Caco-2 (cell line): ENCODE results near the gene ADM. TPM values are rescaled to one million over a fixed set of nuclear protein-coding genes. Genes with fewer than 3 reads are reported as not detected.
A peak's percentile ranks its signal among the peaks of the same experiment; 100 is the strongest.

Experiments used
- BruUV-seq: library from RNA; stranded (reverse); fragments of 400-500 nt; replicated peaks from 2 replicates; lab custom pipeline; 2021; lab: Mats Ljungman, UMichigan
- CTCF ChIA-PET: fragments of 300-600 bp; sonication (Branson Sonifier 250); formaldehyde crosslinking; loops from one replicate; lab custom pipeline; 2022; ENCODE audit warnings: antibody characterized with exemption; lab: Charles Lee
- POLR2A ChIA-PET: fragments of 300-600 bp; sonication (Branson Sonifier 250); formaldehyde crosslinking; loops from one replicate; lab custom pipeline; 2022; ENCODE audit warnings: antibody characterized with exemption; lab: Charles Lee
- DNase-seq, 2 experiments: peaks; one replicate each; pipeline versions ENCODE4 v3.0.0 to v3.0.0-alpha.2; 2020 to 2022
- H3K27me3 ChIP-seq: replicated peaks from 2 replicates; pipeline ENCODE4 v1.6.0; 2011; ENCODE audit warnings: low read length; ENCODE audit not compliant: control insufficient read depth, insufficient read depth
- H3K36me3 ChIP-seq: 2 replicates; pipeline ENCODE4 v1.5.1; 2011; ENCODE audit warnings: low read length; ENCODE audit not compliant: control insufficient read depth, insufficient read depth
- H3K4me1 ChIP-seq: fragments of 250-450 bp; sonication (Bioruptor Pico); 2 replicates; pipeline ENCODE4 v1.5.1; 2020; ENCODE audit warnings: mild to moderate bottlenecking
- H3K4me3 ChIP-seq: 2 replicates; pipeline ENCODE4 v1.5.1; 2011; ENCODE audit warnings: low read depth, mild to moderate bottlenecking, control low read depth, low read length
- H3K9me3 ChIP-seq: fragments of 250-450 bp; sonication (Bioruptor Pico); 2 replicates; pipeline ENCODE4 v1.5.1; 2020; ENCODE audit warnings: mild to moderate bottlenecking, moderate library complexity
- H3K27ac Mint-ChIP-seq: one replicate; pipeline ENCODE4 v1.8.0; 2022; ENCODE audit warnings: mixed read lengths; ENCODE audit not compliant: unreplicated experiment
- H3K27me3 Mint-ChIP-seq: one replicate; pipeline ENCODE4 v1.8.0; 2022; ENCODE audit warnings: mixed read lengths; ENCODE audit not compliant: insufficient read depth, unreplicated experiment
- H3K36me3 Mint-ChIP-seq: one replicate; pipeline ENCODE4 v1.8.0; 2022; ENCODE audit warnings: mild to moderate bottlenecking, mixed read lengths; ENCODE audit not compliant: insufficient read depth, unreplicated experiment
- H3K4me1 Mint-ChIP-seq: one replicate; pipeline ENCODE4 v1.8.0; 2022; ENCODE audit warnings: low read depth, mixed read lengths; ENCODE audit not compliant: unreplicated experiment
- H3K4me3 Mint-ChIP-seq: one replicate; pipeline ENCODE4 v1.8.0; 2022; ENCODE audit warnings: mild to moderate bottlenecking, moderate library complexity, mixed read lengths; ENCODE audit not compliant: unreplicated experiment
- H3K9me3 Mint-ChIP-seq: one replicate; pipeline ENCODE4 v1.8.0; 2022; ENCODE audit warnings: mixed read lengths; ENCODE audit not compliant: unreplicated experiment
- intact Hi-C: fragments of 100-400 bp; cut with micrococcal nuclease; formaldehyde crosslinking; loops from one replicate; pipeline ENCODE4 v1.10.0; 2022; ENCODE audit not compliant: unreplicated experiment
- total RNA-seq: library from RNA; stranded (reverse); gene quantifications from 2 replicates; pipeline ENCODE4 v1.2.3, GENCODE V29; 2022
- TF ChIP-seq, protein P1 (sequence below), 2 experiments: fragments of 200-600 bp in 1 of 2; IDR thresholded peaks; 1 replicate in 1 of 2; 2 replicates in 1 of 2; pipeline versions ENCODE4 v1.5.1 to v1.8.0; 2011 to 2022; ENCODE audit warnings: antibody characterized with exemption in 1 of 2, control low read depth in 1 of 2, inconsistent platforms in 1 of 2, low read depth in 1 of 2, low read length in 1 of 2, mild to moderate bottlenecking in 1 of 2, moderate library complexity in 1 of 2; ENCODE audit not compliant: insufficient read depth in 1 of 2, severe bottlenecking in 1 of 2, unreplicated experiment in 1 of 2

ADM gene
- total RNA-seq, 1 experiment from 2014 or later, result 127 TPM

DNA sequence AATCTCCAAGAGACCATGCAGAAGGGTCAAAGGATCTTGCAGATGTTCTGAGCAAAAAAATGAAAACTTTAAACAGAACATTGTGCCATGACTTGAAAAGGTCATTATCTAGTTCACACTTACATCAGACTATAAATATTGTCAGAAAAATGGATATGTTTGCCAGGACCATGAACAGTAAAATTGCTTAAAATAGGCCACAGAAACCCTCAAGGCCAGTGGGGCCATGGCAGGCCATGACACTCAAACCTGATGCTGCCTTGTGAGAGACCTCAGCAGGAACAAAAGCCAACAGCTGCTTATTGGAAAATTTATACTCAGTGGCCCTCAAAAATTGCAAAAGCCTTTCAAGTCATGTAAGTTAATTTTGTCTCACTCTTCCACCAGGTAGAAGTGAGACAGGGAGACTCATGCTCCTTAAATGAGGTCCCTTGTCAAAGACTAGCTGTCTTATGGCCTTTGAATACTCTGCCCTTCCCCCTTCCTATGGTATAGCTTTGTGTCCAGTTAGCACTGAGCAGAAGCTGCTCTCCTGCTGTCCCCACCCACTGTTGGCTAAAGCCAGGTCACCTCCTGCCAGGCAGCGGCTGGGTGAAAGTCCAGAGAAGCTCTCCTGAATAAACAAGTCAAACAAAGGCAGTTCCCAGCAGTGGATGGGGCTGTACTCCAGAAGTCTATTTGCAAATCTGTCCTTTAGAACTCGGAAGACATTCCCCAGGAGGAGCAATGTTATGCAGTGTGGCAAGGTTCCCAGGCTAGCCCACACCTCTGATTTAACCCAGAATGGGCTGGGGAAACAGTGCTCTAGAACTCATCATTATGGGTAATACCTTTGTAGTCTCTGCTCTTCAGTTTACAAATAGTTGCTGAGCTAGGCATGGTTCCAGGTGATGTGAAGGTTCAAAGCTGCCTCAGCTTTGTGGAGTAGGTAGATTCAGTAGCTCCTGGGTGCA is 21.4 kb downstream of the ADM start:
- Mint-ChIP-seq H3K36me3 (no peaks in the 10 kb centered on the region), H3K27ac (peak overlapping the region; percentile 14), H3K9me3 (no peaks in the 10 kb centered on the region), H3K27me3 (no peaks in the 10 kb centered on the region), H3K4me1 (peaks cover 47% of the 10 kb centered on the region), H3K4me3 (peak overlapping the region; percentile 7)
- Histone ChIP-seq H3K36me3 (no peaks in the 10 kb centered on the region), H3K27me3 (no peaks in the 10 kb centered on the region), H3K4me3 (no peak overlapping the region), H3K9me3 (no peaks in the 10 kb centered on the region), H3K4me1 (peaks cover 83% of the 10 kb centered on the region)
- CTCF ChIA-PET, result interaction anchor here (0.6 to 3.2 kb wide), 7 partner anchors 9 to 713 kb away, joined by 3 to 39 read pairs (median 6); partner anchors contain the start of gene ADM
- intact Hi-C loops, result loop anchor here (1.0 to 5.0 kb wide), 7 partner anchors 25 to 714 kb away; partner anchors contain the start of gene AMPD3
- POLR2A ChIA-PET, result interaction anchor here (0.8 to 1.7 kb wide), 8 partner anchors 17 to 215 kb away, joined by 3 to 6 read pairs (median 4); partner anchors contain the start of genes ADM and RNF141
- TF ChIP-seq, protein P1, sequence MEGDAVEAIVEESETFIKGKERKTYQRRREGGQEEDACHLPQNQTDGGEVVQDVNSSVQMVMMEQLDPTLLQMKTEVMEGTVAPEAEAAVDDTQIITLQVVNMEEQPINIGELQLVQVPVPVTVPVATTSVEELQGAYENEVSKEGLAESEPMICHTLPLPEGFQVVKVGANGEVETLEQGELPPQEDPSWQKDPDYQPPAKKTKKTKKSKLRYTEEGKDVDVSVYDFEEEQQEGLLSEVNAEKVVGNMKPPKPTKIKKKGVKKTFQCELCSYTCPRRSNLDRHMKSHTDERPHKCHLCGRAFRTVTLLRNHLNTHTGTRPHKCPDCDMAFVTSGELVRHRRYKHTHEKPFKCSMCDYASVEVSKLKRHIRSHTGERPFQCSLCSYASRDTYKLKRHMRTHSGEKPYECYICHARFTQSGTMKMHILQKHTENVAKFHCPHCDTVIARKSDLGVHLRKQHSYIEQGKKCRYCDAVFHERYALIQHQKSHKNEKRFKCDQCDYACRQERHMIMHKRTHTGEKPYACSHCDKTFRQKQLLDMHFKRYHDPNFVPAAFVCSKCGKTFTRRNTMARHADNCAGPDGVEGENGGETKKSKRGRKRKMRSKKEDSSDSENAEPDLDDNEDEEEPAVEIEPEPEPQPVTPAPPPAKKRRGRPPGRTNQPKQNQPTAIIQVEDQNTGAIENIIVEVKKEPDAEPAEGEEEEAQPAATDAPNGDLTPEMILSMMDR (IDR thresholded peaks at IDR 0.05; ENCODE audit: insufficient read depth in 1 of 2, low read depth in 1 of 2, low read length in 1 of 2, severe bottlenecking in 1 of 2, unreplicated experiment in 1 of 2), result no peak
- TSS peak; percentile 82 for BruUV-seq
- DNase-seq, result peak; percentile 93 to 97

DNA sequence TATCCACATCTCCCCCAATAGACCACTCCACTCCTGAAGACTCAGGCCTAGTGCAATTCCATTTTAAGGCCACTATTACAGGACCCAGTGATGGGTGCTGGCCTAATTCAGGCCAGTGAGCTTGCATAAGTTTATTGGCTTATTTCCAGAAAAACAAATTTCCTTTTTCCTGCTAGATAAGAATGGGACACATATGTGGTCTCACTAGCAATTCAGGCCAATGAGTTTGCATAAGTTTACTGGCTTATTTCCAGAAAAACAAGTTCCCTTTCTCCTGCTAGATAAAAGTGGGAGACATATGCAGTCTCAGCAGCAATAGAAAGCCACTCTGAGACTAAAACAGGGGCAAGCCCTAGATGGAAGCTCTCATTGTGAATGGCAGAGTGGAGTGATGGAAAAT is 22.4 kb downstream of the ADM start:
- Mint-ChIP-seq H3K4me1 (peaks cover 47% of the 10 kb centered on the region), H3K27ac (peak overlapping the region; percentile 14), H3K4me3 (no peak overlapping the region), H3K36me3 (no peaks in the 10 kb centered on the region), H3K9me3 (no peaks in the 10 kb centered on the region), H3K27me3 (no peaks in the 10 kb centered on the region)
- no peaks in the 10 kb centered on the region for H3K27me3 ChIP-seq
- H3K4me3 ChIP-seq, result no peak overlapping the region
- H3K4me1 ChIP-seq, result peaks cover 74% of the 10 kb centered on the region
- H3K9me3 ChIP-seq, result no peaks in the 10 kb centered on the region
- no peaks in the 10 kb centered on the region for H3K36me3 ChIP-seq
- TF ChIP-seq, protein P1 (IDR thresholded peaks at IDR 0.05; ENCODE audit: insufficient read depth in 1 of 2, low read depth in 1 of 2, low read length in 1 of 2, severe bottlenecking in 1 of 2, unreplicated experiment in 1 of 2), result no peak
- POLR2A ChIA-PET, result interaction anchor here (1.2 to 1.7 kb wide), 3 partner anchors 18 to 23 kb away, joined by 3 to 6 read pairs (median 6); partner anchors contain the start of gene ADM
- intact Hi-C loops, result loop anchor here (5.0 kb wide), 3 partner anchors 130 to 715 kb away; partner anchors contain the start of gene AMPD3
- BruUV-seq, result no TSS peak
- CTCF ChIA-PET, result interaction anchor here (1.6 to 3.2 kb wide), 3 partner anchors 20 to 39 kb away, joined by 7 to 39 read pairs (median 34); partner anchors contain the start of gene ADM
- DNase-seq, result no peak
